Loucy (cell line): ENCODE results near the gene CD80.

Experiments
- EZH2phosphoT487 ChIP-seq: fragments of 200-600 bp; IDR thresholded peaks from 2 replicates; pipeline ENCODE4 v1.6.1; 2018; ENCODE audit warnings: antibody characterized with exemption, mild to moderate bottlenecking, moderate library complexity, borderline replicate concordance
- TF ChIP-seq, protein P1 (sequence below): fragments of 200-600 bp; sonication (generic); conservative IDR thresholded peaks from 2 replicates; pipeline ENCODE4 v1.5.1; 2014; ENCODE audit warnings: mild to moderate bottlenecking, antibody characterized with exemption, low read length

DNA sequence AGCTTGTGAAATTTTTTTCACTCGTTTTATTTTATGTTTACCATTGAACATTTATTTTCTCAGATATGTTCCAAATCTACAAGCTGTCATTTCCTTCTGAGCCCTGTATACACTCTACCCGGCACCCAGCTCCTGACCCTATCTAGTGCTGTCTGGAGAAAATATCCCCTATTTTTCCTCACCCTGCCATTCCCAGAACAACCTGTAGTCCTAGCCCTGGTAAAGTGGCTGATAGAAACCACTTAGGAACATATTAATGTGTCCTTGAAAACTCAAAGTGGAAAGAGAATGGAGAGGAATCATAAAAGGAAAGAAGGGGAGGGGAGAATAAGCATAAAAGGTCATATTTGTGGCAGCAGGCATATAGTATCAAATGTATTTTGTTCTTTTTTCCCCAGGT, 69.3 kb downstream of the CD80 start:
- TF ChIP-seq, protein P1, sequence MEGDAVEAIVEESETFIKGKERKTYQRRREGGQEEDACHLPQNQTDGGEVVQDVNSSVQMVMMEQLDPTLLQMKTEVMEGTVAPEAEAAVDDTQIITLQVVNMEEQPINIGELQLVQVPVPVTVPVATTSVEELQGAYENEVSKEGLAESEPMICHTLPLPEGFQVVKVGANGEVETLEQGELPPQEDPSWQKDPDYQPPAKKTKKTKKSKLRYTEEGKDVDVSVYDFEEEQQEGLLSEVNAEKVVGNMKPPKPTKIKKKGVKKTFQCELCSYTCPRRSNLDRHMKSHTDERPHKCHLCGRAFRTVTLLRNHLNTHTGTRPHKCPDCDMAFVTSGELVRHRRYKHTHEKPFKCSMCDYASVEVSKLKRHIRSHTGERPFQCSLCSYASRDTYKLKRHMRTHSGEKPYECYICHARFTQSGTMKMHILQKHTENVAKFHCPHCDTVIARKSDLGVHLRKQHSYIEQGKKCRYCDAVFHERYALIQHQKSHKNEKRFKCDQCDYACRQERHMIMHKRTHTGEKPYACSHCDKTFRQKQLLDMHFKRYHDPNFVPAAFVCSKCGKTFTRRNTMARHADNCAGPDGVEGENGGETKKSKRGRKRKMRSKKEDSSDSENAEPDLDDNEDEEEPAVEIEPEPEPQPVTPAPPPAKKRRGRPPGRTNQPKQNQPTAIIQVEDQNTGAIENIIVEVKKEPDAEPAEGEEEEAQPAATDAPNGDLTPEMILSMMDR = no peak
- no peak for TF ChIP-seq EZH2phosphoT487
